Measurements from ENCODE around the gene ZNF189. TPM values are rescaled to one million over a fixed set of nuclear protein-coding genes. Genes with fewer than 3 reads are reported as not detected.

ZNF189 gene
- total and polyA plus RNA-seq, 2 of the 4 experiments (the other 2 are of a cell fraction): 5.9 to 19.9 TPM

DNA sequence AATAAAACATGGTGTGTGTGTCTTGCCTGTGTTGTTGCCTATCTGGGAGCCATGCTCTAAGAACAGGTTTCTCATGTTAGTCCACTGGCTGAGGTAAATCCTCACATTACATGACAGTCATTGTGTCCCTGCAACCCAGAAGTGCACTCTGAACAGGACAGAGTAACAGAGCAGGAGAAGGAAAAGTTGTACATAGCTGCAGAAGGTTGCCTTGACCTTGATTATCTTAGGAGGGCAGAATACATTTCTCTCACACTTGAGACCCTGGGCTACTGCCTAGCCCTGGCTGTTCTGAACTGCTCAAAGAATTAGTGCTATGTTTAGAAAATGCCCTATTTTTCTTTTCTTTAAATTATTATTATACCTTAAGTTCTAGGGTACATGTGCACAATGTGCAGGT, 16.9 kb downstream of the ZNF189 start:
- in situ Hi-C loops (cut with MboI; ENCODE audit: low sequenced_read_pairs): no loop called here

More for the DNA sequence above, 16.9 kb downstream of the ZNF189 start:
- TF ChIP-seq CEBPB (IDR thresholded peaks at IDR 0.05; ENCODE audit: low read depth, low read length): no peak
- TF ChIP-seq MAFK (IDR thresholded peaks at IDR 0.05; ENCODE audit: low read depth, low read length): no peak
- no peak for TF ChIP-seq BHLHE40 (IDR thresholded peaks at IDR 0.05; ENCODE audit: low read depth, low read length)
- TF ChIP-seq CHD1 (IDR thresholded peaks at IDR 0.05; ENCODE audit: low read depth, low read length): no peak
- no peak for TF ChIP-seq POLR2A (IDR thresholded peaks at IDR 0.05; ENCODE audit: low read depth, low read length)
- TF ChIP-seq FOS (IDR thresholded peaks at IDR 0.05; ENCODE audit: low read depth, low read length): no peak
- TF ChIP-seq, protein P1, sequence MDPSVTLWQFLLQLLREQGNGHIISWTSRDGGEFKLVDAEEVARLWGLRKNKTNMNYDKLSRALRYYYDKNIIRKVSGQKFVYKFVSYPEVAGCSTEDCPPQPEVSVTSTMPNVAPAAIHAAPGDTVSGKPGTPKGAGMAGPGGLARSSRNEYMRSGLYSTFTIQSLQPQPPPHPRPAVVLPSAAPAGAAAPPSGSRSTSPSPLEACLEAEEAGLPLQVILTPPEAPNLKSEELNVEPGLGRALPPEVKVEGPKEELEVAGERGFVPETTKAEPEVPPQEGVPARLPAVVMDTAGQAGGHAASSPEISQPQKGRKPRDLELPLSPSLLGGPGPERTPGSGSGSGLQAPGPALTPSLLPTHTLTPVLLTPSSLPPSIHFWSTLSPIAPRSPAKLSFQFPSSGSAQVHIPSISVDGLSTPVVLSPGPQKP (IDR thresholded peaks at IDR 0.05; ENCODE audit: borderline replicate concordance, low read depth, low read length): no peak
- no peak for TF ChIP-seq RFX5 (IDR thresholded peaks at IDR 0.05; ENCODE audit: low read depth, low read length)
- TF ChIP-seq, protein P2, sequence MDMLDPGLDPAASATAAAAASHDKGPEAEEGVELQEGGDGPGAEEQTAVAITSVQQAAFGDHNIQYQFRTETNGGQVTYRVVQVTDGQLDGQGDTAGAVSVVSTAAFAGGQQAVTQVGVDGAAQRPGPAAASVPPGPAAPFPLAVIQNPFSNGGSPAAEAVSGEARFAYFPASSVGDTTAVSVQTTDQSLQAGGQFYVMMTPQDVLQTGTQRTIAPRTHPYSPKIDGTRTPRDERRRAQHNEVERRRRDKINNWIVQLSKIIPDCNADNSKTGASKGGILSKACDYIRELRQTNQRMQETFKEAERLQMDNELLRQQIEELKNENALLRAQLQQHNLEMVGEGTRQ (IDR thresholded peaks at IDR 0.05; ENCODE audit: low read depth, low read length): no peak
- intact Hi-C loops (cut with micrococcal nuclease) (no loop called here), dilution Hi-C loops (cut with HindIII; ENCODE audit: low sequenced_read_pairs, unreplicated experiment) (no loop called here)
- BruUV-seq (replicated peaks): no TSS peak
- H2BK5ac ChIP-seq (ENCODE audit: low read depth, low read length, poor library complexity, severe bottlenecking): no peak overlapping the region
- no peak overlapping the region for H3K27ac ChIP-seq (ENCODE audit: insufficient read depth, low read length)
- DNase-seq (no peak), ATAC-seq (ENCODE audit: low read depth) (no peak)
- H2AK5ac ChIP-seq (ENCODE audit: low read depth, low read length): no peak overlapping the region
- H3K4ac ChIP-seq (ENCODE audit: low read depth, low read length): no peak overlapping the region
- H2BK20ac ChIP-seq (ENCODE audit: low read depth, low read length): no peak overlapping the region
- H4K91ac ChIP-seq (ENCODE audit: insufficient read depth, low read depth, low read length): no peak overlapping the region
- H3K9me1 ChIP-seq (ENCODE audit: insufficient read depth, low read length): no peaks in the 10 kb centered on the region
- peaks cover 24% of the 10 kb centered on the region for H3K9me3 ChIP-seq (ENCODE audit: control insufficient read depth, insufficient read depth, low read length)
- no peak overlapping the region for H3K14ac ChIP-seq (replicated peaks; ENCODE audit: low read depth, low read length)
- H3K56ac ChIP-seq (ENCODE audit: extremely low read depth, insufficient read depth, low read length): no peak overlapping the region
- H2BK15ac ChIP-seq (ENCODE audit: low read depth, low read length): no peak overlapping the region
- H3K23ac ChIP-seq (ENCODE audit: low read depth, low read length): no peak overlapping the region
- H3K18ac ChIP-seq (ENCODE audit: low read depth, low read length): no peak overlapping the region
- no peak overlapping the region for H2AK9ac ChIP-seq (replicated peaks; ENCODE audit: low read depth, low read length, poor library complexity)
- no peak overlapping the region for H4K5ac ChIP-seq (ENCODE audit: low read depth, low read length)
- H3K4me3 ChIP-seq (ENCODE audit: insufficient read depth, low read depth, low read length): no peak overlapping the region
- ChIA-PET POLR2A (ENCODE audit: unreplicated experiment) (no interaction called here), CTCF (no interaction called here)
- H3K4me2 ChIP-seq (ENCODE audit: low read depth, low read length): no peak overlapping the region
- no peaks in the 10 kb centered on the region for H3K36me3 ChIP-seq (ENCODE audit: control insufficient read depth, insufficient read depth, low read length)
- H3K27me3 ChIP-seq (ENCODE audit: control insufficient read depth, insufficient read depth, low read length): no peaks in the 10 kb centered on the region
- no peaks in the 10 kb centered on the region for H3K4me1 ChIP-seq (ENCODE audit: control insufficient read depth, insufficient read depth, low read length)
- no peak overlapping the region for H2BK120ac ChIP-seq (ENCODE audit: low read depth, low read length)
- 0 out of 4 replicates have a peak, but pooled peaks cover 0 to 2% of the 10 kb centered on the region in 2 experiments for H3K79me1 ChIP-seq (ENCODE audit: low read depth in 1 of 2, low read length in 2 of 2)
- H3K9ac ChIP-seq (ENCODE audit: low read depth, low read length): no peak overlapping the region
- no peak overlapping the region for H2AFZ ChIP-seq (replicated peaks; ENCODE audit: low read length, poor library complexity)
- no peak overlapping the region for H4K8ac ChIP-seq (ENCODE audit: low read depth in 2 of 2, low read length in 2 of 2)
- no peaks in the 10 kb centered on the region for H4K20me1 ChIP-seq (ENCODE audit: insufficient read depth, low read length)

All from IMR-90 (cell line).